Sciatic nerve (tissue), 2 donors: Measurements from ENCODE around the gene TMA7B. TPM values are rescaled to one million over a fixed set of nuclear protein-coding genes. Genes with fewer than 3 reads are reported as not detected.
A peak's percentile ranks its signal among the peaks of the same experiment; 100 is the strongest.

ENCODE experiments used
- ATAC-seq: fragments of 200-7000 bp; cut with Tn5 transposase; one replicate; pipeline ENCODE4 v1.9.1; 2020; ENCODE audit warnings: mild to moderate bottlenecking, moderate library complexity
- DNase-seq: peaks from one replicate; pipeline ENCODE4 v3.0.0-alpha.2; 2020; ENCODE audit warnings: low spot score
- intact Hi-C: fragments of 100-400 bp; cut with DNase I; formaldehyde crosslinking; loops from one replicate; pipeline ENCODE4 v1.14.2; 2022
- total RNA-seq: library from RNA; stranded (reverse); fragmentation: NEBNext Ultra II Directional; extraction: Animal tissue kit (Norgen Biotek cat#: 25700); gene quantifications from one replicate; pipeline ENCODE4 v1.2.1, GENCODE V29; 2021
- donor health status: DM: no; HTN: no; CAD: no.
- donor health status: DM: no; HTN: no; CAD: no.

Gene TMA7B
- total RNA-seq, 1 donor from 2014 or later, result 0.45 TPM

DNA sequence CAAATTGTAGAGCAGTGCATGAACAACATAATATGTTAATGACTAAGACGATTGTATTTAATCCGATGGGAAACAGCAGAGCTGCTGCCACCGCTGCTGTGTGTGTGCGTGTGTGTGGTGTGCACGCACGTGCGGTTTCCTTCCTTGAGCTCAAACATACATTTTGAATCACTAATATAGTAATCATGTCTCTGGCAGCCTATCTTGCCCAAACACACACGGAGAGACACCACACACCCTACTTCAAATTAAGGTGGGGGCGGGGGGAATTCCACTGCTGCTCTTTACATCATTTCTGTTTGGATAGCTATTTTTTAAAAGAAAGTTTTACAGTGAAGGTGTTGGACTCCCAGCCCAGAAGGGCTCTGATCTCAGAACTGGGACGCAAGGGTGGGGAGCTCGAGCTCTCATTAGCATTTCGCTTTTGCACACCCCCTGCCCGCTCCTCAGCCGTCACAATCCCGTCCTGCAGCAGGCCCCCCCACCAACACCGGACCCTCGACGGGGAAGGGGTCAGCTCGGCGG is 33.9 kb downstream of the TMA7B start:
- intact Hi-C loops, result no loop called here
- no peak for ATAC-seq
- no peak for DNase-seq

DNA sequence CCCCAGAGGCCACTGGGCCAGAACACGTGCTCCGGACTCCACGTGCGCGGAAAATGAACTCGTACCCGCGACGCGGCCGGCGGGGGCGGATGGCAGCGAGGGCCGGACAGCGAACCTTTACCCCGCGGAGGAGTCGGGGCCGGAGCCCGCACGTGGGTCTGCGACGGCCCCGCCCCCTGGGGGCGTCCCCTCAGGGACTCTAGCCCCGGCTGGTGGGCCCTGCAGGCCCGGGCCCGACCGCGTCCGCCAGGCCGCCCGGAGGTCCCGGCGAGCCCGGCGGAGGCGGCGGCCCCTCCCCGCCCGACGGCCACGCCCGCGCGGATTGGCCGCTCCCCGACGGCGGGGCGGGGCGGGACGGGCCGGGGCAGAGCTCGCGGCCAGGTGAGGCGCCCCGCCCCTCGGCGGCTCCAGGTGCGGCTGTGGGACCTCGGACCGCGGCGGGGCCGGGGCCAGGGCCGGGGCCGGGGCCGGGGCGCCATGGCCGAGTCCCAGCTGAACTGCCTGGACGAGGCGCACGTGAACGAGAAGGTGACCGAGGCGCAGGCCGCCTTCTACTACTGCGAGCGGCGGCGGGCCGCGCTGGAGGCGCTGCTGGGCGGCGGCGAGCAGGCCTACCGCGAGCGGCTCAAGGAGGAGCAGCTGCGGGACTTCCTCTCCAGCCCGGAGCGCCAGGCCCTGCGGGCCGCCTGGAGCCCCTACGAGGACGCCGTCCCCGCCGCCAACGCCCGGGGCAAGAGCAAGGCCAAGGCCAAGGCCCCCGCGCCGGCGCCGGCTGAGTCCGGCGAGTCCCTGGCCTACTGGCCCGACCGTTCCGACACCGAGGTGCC is 34.6 kb downstream of the TMA7B start, which contains the start of gene FAM83F:
FAM83F (plus strand) TSS at position 389 of the 827 bp plus-strand sequence; CDS start at position 478, 89 bp downstream.
- no peak for DNase-seq
- intact Hi-C loops, result no loop called here
- ATAC-seq, result no peak

DNA sequence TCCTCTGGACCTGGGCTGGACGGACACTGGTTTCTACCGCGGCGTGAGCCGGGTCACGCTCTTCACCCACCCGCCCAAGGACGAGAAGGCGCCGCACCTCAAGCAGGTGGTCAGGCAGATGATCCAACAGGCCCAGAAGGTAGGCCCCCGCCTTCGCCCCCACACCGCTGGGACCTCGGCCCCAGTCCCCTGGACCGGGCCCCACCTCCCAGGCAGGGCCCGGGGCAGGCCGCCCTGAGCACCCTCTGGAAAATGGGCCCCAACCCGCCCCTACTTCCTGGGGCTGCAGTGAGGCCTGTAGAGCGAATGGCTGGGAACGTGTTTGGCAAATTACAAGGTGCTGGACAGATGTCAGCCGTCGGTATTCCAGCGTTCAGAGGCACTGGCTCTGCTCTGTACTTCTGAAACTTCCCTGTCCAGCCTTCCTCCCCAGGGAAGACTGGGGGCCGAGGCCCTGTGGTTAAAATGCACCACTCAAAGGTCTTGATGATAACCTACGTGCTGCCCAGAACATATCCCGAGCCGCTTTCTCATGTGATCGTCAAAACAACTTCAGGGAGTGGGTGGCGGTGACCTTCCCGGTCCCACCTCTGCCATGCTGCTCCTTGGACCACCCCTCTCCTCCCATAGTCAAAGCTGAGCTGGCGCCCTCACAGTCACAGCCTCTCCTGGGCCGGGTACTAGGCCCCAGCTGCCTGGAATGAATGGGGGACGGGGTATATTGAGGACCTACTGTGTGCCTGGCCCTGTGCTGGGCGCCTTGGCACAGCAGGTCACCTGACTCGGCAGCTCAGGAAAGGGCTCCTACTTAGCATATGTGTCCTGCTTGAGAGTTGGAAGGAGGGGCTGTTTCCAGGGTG is 35.4 kb downstream of the TMA7B start:
- intact Hi-C loops, result no loop called here
- ATAC-seq, result peak; percentile 9

DNA sequence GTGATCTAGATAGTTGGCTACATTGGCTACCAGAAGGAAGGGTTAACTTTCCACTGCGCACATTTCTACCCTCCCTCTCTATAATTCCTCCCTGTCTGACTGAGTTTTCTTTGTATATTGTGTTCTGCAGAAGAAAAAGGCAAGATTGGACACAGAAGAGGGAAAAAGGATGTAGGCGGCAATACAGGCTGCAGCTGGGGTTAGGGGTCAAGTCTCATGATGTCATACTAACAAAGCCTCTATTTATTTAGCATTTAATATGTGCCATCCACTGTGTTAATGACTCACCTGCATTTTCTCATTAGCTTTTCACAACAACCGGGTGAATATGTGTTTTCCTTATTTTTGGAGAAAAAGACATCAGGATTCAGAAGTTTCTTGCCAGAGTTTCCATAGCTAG is 36.5 kb downstream of the TMA7B start:
- ATAC-seq (peak; percentile 72), DNase-seq (no peak)
- intact Hi-C loops, result no loop called here

More for the DNA sequence above, 35.4 kb downstream of the TMA7B start:
- no peak for DNase-seq

DNA sequence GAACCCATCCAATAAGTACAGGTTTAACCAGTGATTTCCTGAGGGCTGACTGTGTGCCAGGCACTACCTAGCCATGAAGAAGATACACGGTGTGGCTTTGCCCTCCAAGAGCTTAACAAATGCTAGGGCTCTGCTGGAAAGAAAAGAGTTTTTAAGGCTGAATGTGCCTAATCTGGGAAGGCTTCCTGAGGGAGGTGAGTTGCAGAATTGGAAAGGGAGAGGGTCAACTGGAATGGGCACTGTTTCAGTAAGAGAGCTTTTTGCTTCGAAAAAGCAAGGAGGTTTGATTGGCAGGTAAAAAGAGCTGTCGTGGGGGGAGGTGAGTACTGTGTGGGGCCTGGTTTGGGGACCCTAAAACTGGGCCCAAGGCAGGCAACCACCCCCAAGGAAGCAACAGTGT is 37.2 kb downstream of the TMA7B start:
- intact Hi-C loops, result no loop called here
- ATAC-seq (no peak), DNase-seq (no peak)

- DNase-seq, result no peak
- intact Hi-C loops, result no loop called here
- peak; percentile 26 for ATAC-seq
Observed at GRCh38 chr22:39997939-39998726, 37.9 kb downstream of the TMA7B start.

- intact Hi-C loops, result no loop called here
- DNase-seq, result no peak
- ATAC-seq, result peak; percentile 35
Observed at GRCh38 chr22:39999144-39999757, 39.1 kb downstream of the TMA7B start.

GRCh38 chr22:40000171-40000570 is 40.0 kb downstream of the TMA7B start:
- no peak for DNase-seq

GRCh38 chr22:40001106-40001505 is 40.9 kb downstream of the TMA7B start:
- no peak for DNase-seq
- intact Hi-C loops, result no loop called here

More at GRCh38 chr22:40000171-40000570, 40.0 kb downstream of the TMA7B start:
- intact Hi-C loops, result no loop called here
- ATAC-seq, result no peak

DNA sequence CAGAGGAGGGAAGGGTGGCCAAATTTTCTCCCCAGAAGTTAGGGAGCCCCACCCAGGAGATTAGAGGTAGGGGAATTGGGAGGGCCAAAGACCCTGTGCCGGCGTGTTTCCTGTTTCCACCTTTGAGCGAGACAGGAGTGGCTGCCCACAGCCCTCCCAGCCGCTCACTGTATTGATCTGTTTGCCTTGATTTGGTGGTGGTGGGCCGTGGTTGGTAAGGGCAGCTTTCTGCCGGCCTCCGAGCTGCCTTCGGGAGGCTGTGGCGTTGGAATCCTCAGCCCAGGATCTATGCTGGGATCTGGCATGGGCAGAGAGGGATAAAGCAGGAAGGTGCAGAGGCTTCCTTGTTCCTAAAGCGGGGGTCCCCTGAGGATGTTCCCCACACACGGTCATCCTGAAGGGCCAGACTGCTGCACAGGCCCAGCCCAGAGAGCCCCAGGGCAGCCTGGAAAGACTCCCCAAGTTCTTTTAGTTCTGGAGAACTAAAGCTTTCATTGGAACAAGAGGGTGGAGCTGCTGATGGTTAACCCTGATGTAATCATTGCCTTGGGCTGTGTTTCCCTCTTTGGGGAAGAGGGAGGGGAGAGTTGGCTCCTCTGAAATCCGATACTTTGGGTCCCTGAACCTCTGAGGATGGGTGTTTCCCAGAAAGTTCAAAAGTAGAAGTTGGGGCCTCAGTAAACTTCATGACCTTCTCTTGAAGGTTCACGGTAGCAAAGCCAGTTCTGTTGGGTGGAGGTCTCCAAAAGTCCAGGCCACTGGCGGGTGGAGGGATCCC is 41.8 kb downstream of the TMA7B start:
- ATAC-seq (no peak), DNase-seq (no peak)
- intact Hi-C loops, result no loop called here

More at GRCh38 chr22:40001106-40001505, 40.9 kb downstream of the TMA7B start:
- no peak for ATAC-seq

DNA sequence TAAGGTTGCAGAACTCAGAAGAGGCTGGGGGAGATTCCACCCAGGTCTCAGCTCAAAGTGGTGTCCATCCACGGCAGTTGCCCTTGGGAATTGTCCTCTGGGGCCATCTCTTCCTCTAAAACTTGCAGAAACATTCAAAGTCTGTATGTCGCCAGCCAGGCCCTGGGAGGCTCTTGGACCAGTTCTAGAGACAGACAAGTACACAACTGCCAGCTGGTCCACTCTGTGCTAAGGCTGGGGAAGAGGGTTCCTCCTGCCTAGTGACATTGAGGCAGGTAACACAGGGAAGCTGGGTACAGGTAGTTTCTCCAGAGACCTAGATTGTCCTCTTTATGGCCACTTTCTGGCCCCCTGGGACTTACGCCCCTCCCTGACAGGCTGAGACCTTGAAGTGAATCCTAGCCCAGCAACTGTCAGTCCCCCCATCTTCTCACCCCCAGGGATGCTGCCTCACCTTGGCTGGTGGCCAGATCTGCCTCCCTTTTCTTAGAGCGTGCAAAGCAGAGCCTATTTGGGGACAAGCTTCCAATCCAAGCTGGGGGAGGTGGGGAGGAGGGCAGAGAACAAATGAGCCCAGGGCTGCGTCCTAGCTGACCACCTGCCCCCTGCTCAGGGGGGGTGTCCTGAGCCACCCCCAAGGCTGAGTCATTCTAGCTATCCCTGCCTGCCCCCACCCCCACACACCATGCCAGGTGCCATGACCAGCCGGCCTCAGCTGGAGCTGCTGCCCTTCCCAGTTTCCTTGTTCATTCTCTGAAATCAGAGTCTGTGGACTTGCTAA is 42.9 kb downstream of the TMA7B start:
- intact Hi-C loops, result no loop called here

GRCh38 chr22:40004836-40005235 is 44.6 kb downstream of the TMA7B start:
- intact Hi-C loops, result no loop called here
- DNase-seq, result no peak
- no peak for ATAC-seq

More for the DNA sequence above, 42.9 kb downstream of the TMA7B start:
- ATAC-seq (no peak), DNase-seq (no peak)

- no peak for DNase-seq
- intact Hi-C loops, result no loop called here
- ATAC-seq, result no peak
Observed at GRCh38 chr22:40006641-40007040, 46.4 kb downstream of the TMA7B start.

GRCh38 chr22:40007853-40008710 is 47.9 kb downstream of the TMA7B start:
- intact Hi-C loops, result no loop called here
- no peak for DNase-seq
- no peak for ATAC-seq

- DNase-seq, result no peak
- ATAC-seq, result no peak
Observed at GRCh38 chr22:40008726-40009291, 48.6 kb downstream of the TMA7B start.

DNA sequence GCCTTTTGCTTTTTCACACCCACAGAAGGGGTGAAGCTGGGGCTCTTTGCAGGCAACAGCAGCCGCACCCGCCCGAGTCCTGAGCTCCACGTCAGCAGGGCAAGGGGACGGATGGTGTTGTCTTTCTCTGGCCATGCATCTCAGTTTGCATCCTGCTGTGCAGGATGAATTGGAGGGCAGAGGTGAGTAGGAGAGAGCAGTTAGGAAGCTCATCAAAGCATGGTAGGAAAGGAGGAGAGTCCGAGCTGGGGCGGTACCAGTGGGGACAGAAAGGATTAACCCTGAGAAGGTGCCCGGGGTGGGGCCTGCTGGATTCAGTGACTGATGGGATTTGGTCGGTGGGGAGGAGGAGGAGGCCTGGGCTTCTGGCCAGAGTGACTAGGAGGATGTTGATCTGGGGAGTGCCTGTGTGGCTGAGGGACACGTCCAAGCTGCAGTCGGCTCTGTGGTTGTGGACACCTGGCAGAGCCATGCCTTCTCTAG is 49.1 kb downstream of the TMA7B start:
- intact Hi-C loops, result no loop called here
- peak; percentile 56 for ATAC-seq
- no peak for DNase-seq

More at GRCh38 chr22:40008726-40009291, 48.6 kb downstream of the TMA7B start:
- intact Hi-C loops, result no loop called here
